ENCODE data around the gene CD300LB. TPM values are rescaled to one million over a fixed set of nuclear protein-coding genes. Genes with fewer than 3 reads are reported as not detected.

Gene CD300LB
- total and polyA plus RNA-seq, 10 of the 15 experiments (the other 5 are each of a cell fraction or from before 2014, with no cell fraction given), result 0.08 to 0.57 (median 0.25) TPM; not detected in 4

- no peak for TF ChIP-seq CUX1 (IDR thresholded peaks at IDR 0.05; ENCODE audit: insufficient replicate concordance, low read depth, low read length)
- no peak for TF ChIP-seq IKZF1 (conservative IDR thresholded peaks at IDR 0.05)
- no peak for TF ChIP-seq DPF2 (IDR thresholded peaks at IDR 0.05)
- no peak for TF ChIP-seq BMI1 (IDR thresholded peaks at IDR 0.05; ENCODE audit: borderline replicate concordance)
- no peak for TF ChIP-seq IKZF2 (IDR thresholded peaks at IDR 0.05)
- no peak for TF ChIP-seq BRCA1 (IDR thresholded peaks at IDR 0.05; ENCODE audit: low read depth, low read length)
- no peak for TF ChIP-seq SRF (IDR thresholded peaks at IDR 0.05; ENCODE audit: low read depth in 2 of 2, low read length in 2 of 2)
Observed at GRCh38 chr17:74567397-74567796, 36.1 kb upstream of the CD300LB start, which contains the start of gene CD300H (continued).

Measured in GM12878 (cell line).